PC-3 (cell line): ENCODE measurements around the gene PSMC3IP. TPM values are rescaled to one million over a fixed set of nuclear protein-coding genes. Genes with fewer than 3 reads are reported as not detected.

ENCODE experiments used
- ATAC-seq: fragments of 200-7000 bp; cut with Tn5 transposase; 2 replicates; pipeline ENCODE4 v1.9.1; 2020; ENCODE audit warnings: mild to moderate bottlenecking, moderate library complexity
- BruUV-seq: library from RNA; stranded (reverse); fragments of 400-500 nt; replicated peaks from 2 replicates; lab custom pipeline; 2021; lab: Mats Ljungman, UMichigan
- CTCF ChIA-PET: fragments of 300-600 bp; sonication (Branson Sonifier 250); formaldehyde crosslinking; loops from one replicate; lab custom pipeline; 2022; ENCODE audit warnings: antibody characterized with exemption; lab: Charles Lee
- POLR2A ChIA-PET: fragments of 300-600 bp; sonication (Branson Sonifier 250); formaldehyde crosslinking; loops from one replicate; lab custom pipeline; 2022; ENCODE audit warnings: antibody characterized with exemption; ENCODE audit not compliant: unreplicated experiment; lab: Charles Lee
- DNase-seq: peaks from one replicate; pipeline ENCODE4 v3.0.0-alpha.2; 2015
- H2AFZ ChIP-seq: fragments of 300-600 bp; sonication (generic); 2 replicates; pipeline ENCODE4 v1.6.0; 2016; ENCODE audit warnings: antibody characterized with exemption, low read length
- H3F3A ChIP-seq: fragments of 300-600 bp; sonication (generic); one replicate; pipeline ENCODE4 v1.6.0; 2017; ENCODE audit warnings: antibody characterized with exemption, low read length, control low read depth, mild to moderate bottlenecking; ENCODE audit not compliant: unreplicated experiment
- H3K27ac ChIP-seq: fragments of 300-600 bp; sonication (generic); 2 replicates; pipeline ENCODE4 v1.5.1; 2016; ENCODE audit warnings: mild to moderate bottlenecking, low read length
- H3K27me3 ChIP-seq: fragments of 300-600 bp; sonication (generic); 2 replicates; pipeline ENCODE4 v1.6.1; 2016; ENCODE audit warnings: low read length, mixed read lengths
- H3K36me3 ChIP-seq: fragments of 300-600 bp; sonication (generic); 2 replicates; pipeline ENCODE4 v1.6.1; 2016; ENCODE audit warnings: low read depth, mixed run types, low read length, mixed read lengths
- H3K4me1 ChIP-seq: fragments of 300-600 bp; sonication (generic); 2 replicates; pipeline ENCODE4 v1.5.1; 2016; ENCODE audit warnings: low read length; ENCODE audit not compliant: insufficient read depth
- H3K4me2 ChIP-seq: fragments of 300-600 bp; sonication (generic); 2 replicates; pipeline ENCODE4 v1.6.0; 2016; ENCODE audit warnings: low read length
- H3K4me3 ChIP-seq: fragments of 300-600 bp; sonication (generic); 2 replicates; pipeline ENCODE4 v1.5.1; 2016; ENCODE audit warnings: mild to moderate bottlenecking, low read length, mixed read lengths
- H3K79me2 ChIP-seq: fragments of 300-600 bp; sonication (generic); 2 replicates; pipeline ENCODE4 v1.6.1; 2017; ENCODE audit warnings: low read length, mixed read lengths
- H3K9ac ChIP-seq: fragments of 300-600 bp; sonication (generic); 2 replicates; pipeline ENCODE4 v1.6.0; 2016; ENCODE audit warnings: mild to moderate bottlenecking, low read length
- H3K9me2 ChIP-seq: fragments of 300-600 bp; sonication (generic); replicated peaks from 2 replicates; pipeline ENCODE4 v1.6.1; 2016; ENCODE audit warnings: mixed run types, low read length, mixed read lengths
- H3K9me3 ChIP-seq: fragments of 300-600 bp; sonication (generic); 2 replicates; pipeline ENCODE4 v1.6.1; 2016; ENCODE audit warnings: low read length, mixed read lengths
- H4K20me1 ChIP-seq: fragments of 300-600 bp; sonication (generic); 2 replicates; pipeline ENCODE4 v1.6.1; 2016; ENCODE audit warnings: low read length, mixed read lengths
- CTCF ChIP-seq: fragments of 300-600 bp; sonication (generic); conservative IDR thresholded peaks from 2 replicates; pipeline ENCODE4 v1.5.1; 2017; ENCODE audit warnings: antibody characterized with exemption, low read depth, mild to moderate bottlenecking, low read length
- EZH2 ChIP-seq: fragments of 300-600 bp; sonication (generic); IDR thresholded peaks from one replicate; pipeline ENCODE4 v1.6.1; 2017; ENCODE audit warnings: antibody characterized with exemption, mild to moderate bottlenecking, low read length; ENCODE audit not compliant: unreplicated experiment
- EZH2phosphoT487 ChIP-seq: fragments of 300-600 bp; sonication (generic); IDR thresholded peaks from 2 replicates; pipeline ENCODE4 v1.6.1; 2018; ENCODE audit warnings: mild to moderate bottlenecking, antibody characterized with exemption, low read length, borderline replicate concordance
- intact Hi-C: fragments of 100-400 bp; cut with micrococcal nuclease; formaldehyde crosslinking; loops from 2 replicates; pipeline ENCODE4 v1.9.0; 2023
- total RNA-seq: library from RNA; depleted of rRNA; stranded (reverse); fragments of >200 nt; gene quantifications from 2 replicates; pipeline ENCODE4 v1.2.3, GENCODE V29; 2014

PSMC3IP gene
- total RNA-seq, 1 experiment from 2014 or later, result 20.3 TPM

- Histone ChIP-seq H3K4me3 (no peak overlapping the region), H3K9ac (no peak overlapping the region), H3K4me2 (no peak overlapping the region), H4K20me1 (no peaks in the 10 kb centered on the region), H3K9me3 (no peaks in the 10 kb centered on the region), H3K36me3 (peaks cover 31% of the 10 kb centered on the region; the same call in 1 of the 2 replicates), H3K79me2 (peaks cover 38% of the 10 kb centered on the region), H3K9me2 (no peaks in the 10 kb centered on the region), H3K27me3 (no peaks in the 10 kb centered on the region), H2AFZ (no peak overlapping the region), H3F3A (no peaks in the 10 kb centered on the region), H3K4me1 (peaks cover 14% of the 10 kb centered on the region), H3K27ac (no peak overlapping the region)
- no peak for TF ChIP-seq EZH2phosphoT487
- no peak for TF ChIP-seq CTCF
- TF ChIP-seq EZH2, result no peak
- ATAC-seq, result no peak
- CTCF ChIA-PET, result no interaction called here
- intact Hi-C loops, result no loop called here
- no TSS peak for BruUV-seq
- POLR2A ChIA-PET, result no interaction called here
- DNase-seq, result no peak
These were observed 9.0 kb downstream of the PSMC3IP start for GRCh38 chr17:42568341-42569111.

- Histone ChIP-seq H3K4me3 (peak within 1 kb of the TSS; percentile 88), H2AFZ (peak within 1 kb of the TSS; percentile 65), H3F3A (no peaks in the 10 kb centered on the region), H3K4me1 (peaks cover 21% of the 10 kb centered on the region), H3K9me3 (no peaks in the 10 kb centered on the region), H3K27ac (peak within 1 kb of the TSS; percentile 30), H3K4me2 (peak within 1 kb of the TSS; percentile 92), H3K36me3 (peaks cover 21% of the 10 kb centered on the region; the same call in 1 of the 2 replicates), H3K27me3 (no peaks in the 10 kb centered on the region), H3K79me2 (peaks cover 52% of the 10 kb centered on the region), H4K20me1 (no peaks in the 10 kb centered on the region), H3K9ac (peak within 1 kb of the TSS; percentile 82), H3K9me2 (no peaks in the 10 kb centered on the region)
- no peak for TF ChIP-seq CTCF
- TF ChIP-seq EZH2, result no peak
- TF ChIP-seq EZH2phosphoT487, result no peak
- intact Hi-C loops, result no loop called here
- BruUV-seq, result TSS peak; percentile 17
- DNase-seq (peak; percentile 81), ATAC-seq (peak; percentile 54)
- POLR2A ChIA-PET, result no interaction called here
- CTCF ChIA-PET, result no interaction called here
These were observed 10.5 kb downstream of the PSMC3IP start, which contains the start of gene MLX for GRCh38 chr17:42566883-42567573. Gene MLX, plus strand, starts transcription at chr17:42567100. Its CDS starts 25 bp downstream, at chr17:42567125.
